ENCODE results near the gene MOB1B. TPM values are rescaled to one million over a fixed set of nuclear protein-coding genes. Genes with fewer than 3 reads are reported as not detected.

The MOB1B gene
- total and polyA plus RNA-seq, 3 donors from 2014 or later, result 8.9 to 16.4 (median 15.0) TPM

DNA sequence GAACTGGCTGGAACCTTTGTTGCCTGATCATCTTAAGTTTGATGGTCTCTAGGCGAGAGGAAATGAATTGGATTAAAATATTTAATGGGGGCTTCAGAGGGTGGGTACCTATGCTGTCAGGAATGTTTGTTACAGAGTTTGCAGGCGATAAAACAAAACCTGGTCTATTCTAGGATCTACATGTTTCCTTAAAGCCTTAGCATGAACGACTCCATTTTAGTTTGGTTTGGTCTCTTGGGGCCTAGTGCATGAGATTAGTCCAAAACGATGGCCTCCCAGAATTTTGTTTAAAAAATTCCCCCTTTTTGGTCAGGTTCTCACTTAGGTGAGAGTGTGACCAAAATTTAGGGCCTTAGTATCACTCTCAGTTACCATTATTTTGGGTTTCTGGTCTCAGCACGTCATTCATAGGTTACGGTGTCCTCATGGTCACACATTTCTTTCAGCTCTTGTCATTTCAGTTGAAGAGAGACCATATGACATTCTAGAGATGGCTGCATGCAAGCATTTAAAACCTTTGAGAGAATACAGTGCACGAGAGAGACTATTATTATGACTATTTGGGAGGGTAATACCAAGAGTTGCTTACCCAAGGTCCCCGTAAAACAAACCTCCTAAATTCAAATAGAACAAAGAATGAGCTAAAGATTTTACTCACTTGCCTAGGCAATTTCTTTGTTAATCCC is 13.8 kb downstream of the MOB1B start:
- no peaks in the 10 kb centered on the region for H3K27me3 ChIP-seq
- no peaks in the 10 kb centered on the region for H3K4me1 ChIP-seq
- 80 to 84% methylated on average over 8 of the region's 8 CpGs for WGBS, 2 donors
- no peak overlapping the region for H3K4me3 ChIP-seq
- intact Hi-C loops (cut with DNase I; ENCODE audit: low total_unique reads), result no loop called here
- no peaks in the 10 kb centered on the region for H3K9me3 ChIP-seq
- H3K36me3 ChIP-seq (ENCODE audit: low read depth, missing control alignments), result no peaks in the 10 kb centered on the region
- no peak for TF ChIP-seq POLR2A (IDR thresholded peaks at IDR 0.05)
- TF ChIP-seq, protein P1, sequence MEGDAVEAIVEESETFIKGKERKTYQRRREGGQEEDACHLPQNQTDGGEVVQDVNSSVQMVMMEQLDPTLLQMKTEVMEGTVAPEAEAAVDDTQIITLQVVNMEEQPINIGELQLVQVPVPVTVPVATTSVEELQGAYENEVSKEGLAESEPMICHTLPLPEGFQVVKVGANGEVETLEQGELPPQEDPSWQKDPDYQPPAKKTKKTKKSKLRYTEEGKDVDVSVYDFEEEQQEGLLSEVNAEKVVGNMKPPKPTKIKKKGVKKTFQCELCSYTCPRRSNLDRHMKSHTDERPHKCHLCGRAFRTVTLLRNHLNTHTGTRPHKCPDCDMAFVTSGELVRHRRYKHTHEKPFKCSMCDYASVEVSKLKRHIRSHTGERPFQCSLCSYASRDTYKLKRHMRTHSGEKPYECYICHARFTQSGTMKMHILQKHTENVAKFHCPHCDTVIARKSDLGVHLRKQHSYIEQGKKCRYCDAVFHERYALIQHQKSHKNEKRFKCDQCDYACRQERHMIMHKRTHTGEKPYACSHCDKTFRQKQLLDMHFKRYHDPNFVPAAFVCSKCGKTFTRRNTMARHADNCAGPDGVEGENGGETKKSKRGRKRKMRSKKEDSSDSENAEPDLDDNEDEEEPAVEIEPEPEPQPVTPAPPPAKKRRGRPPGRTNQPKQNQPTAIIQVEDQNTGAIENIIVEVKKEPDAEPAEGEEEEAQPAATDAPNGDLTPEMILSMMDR (IDR thresholded peaks at IDR 0.05), result no peak
- H3K27ac ChIP-seq, result no peak overlapping the region
- DNase-seq, result no peak

DNA sequence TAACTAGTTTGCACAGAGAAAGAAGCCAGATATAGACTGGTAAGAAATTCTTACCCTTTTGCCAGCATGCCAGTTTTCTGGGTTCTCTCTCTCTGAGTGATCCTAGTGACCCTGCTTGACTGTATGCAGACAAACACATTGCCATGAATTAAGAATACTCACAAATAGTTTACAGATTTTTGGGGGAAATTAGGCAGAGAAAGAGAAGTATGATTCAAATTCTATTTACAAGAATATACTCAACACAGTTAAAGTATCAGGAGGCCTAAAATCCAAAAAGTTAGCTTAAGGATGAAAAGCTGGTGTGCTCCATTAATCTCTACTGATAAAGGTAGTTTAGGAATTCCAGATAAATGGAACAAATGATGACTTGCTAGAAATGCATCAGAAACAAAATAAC is 18.4 kb downstream of the MOB1B start:
- H3K36me3 ChIP-seq (ENCODE audit: low read depth, missing control alignments), result no peaks in the 10 kb centered on the region
- no peaks in the 10 kb centered on the region for H3K4me1 ChIP-seq
- H3K4me3 ChIP-seq, result no peak overlapping the region
- H3K27ac ChIP-seq, result no peak overlapping the region
- TF ChIP-seq POLR2A (IDR thresholded peaks at IDR 0.05), result no peak
- TF ChIP-seq, protein P1 (IDR thresholded peaks at IDR 0.05), result no peak
- no peak for DNase-seq
- no peaks in the 10 kb centered on the region for H3K9me3 ChIP-seq
- intact Hi-C loops (cut with DNase I; ENCODE audit: low total_unique reads), result no loop called here
- no peaks in the 10 kb centered on the region for H3K27me3 ChIP-seq

DNA sequence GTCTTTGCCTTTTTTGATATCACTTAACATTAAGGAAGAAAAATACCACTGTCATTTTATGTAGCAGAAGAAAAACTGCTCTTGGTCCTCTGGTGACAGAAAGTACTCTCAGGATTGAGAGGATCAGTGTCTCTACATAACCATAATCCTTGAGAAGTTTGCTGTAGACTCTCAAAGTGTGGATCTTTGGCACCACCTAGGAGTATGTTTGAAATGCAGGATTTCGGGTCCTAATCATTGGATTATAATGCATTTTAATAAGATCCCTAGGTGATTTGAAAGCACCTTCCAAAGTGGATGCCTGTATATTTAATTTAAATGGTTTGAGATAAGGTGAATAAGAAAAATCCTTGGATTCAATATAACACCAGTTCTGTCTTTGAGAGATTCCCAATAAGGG is 23.2 kb downstream of the MOB1B start:
- Histone ChIP-seq H3K27me3 (no peaks in the 10 kb centered on the region), H3K36me3 (ENCODE audit: low read depth, missing control alignments) (no peaks in the 10 kb centered on the region), H3K9me3 (no peaks in the 10 kb centered on the region), H3K4me1 (no peaks in the 10 kb centered on the region), H3K27ac (no peak overlapping the region), H3K4me3 (no peak overlapping the region)
- TF ChIP-seq POLR2A (IDR thresholded peaks at IDR 0.05), result no peak
- TF ChIP-seq, protein P1 (IDR thresholded peaks at IDR 0.05), result no peak
- no peak for DNase-seq
- intact Hi-C loops (cut with DNase I; ENCODE audit: low total_unique reads), result no loop called here
- WGBS, 2 donors, result 83 to 88% methylated on average over 1 of the region's 1 CpG

DNA sequence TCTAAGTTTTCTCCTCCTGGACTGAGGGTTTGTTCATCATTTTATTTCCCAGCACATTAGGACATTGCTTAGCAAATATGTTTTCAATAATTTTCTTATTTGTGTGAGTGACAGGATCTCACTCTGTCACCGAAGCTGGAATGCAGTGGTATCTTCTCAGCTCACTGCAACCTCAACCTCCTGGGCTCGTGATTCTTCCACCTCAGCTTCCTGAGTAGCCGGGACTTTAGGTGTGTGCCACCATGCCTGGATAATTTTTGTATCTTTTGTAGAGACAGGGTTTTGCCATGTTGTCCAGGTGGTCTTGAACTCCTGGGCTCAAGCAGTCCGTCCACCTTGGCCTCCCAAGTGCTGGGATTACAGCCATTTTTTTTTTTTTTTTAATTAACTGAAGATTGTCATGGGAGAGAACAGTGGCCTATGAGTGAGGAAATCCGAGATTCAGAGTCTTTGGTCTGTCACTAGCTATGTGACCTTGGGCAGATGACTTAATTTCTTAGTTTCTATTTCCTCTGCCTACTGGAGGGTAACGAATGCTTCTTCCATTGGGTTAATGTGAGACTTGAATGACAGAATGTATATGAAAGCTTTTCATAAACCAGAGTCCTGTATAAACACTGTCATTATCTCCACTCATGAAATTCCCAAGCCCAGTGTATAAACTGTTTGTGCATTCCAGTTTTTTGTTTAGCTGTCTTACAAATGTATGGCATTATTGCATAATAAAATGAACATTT is 23.9 kb downstream of the MOB1B start:
- Histone ChIP-seq H3K36me3 (ENCODE audit: low read depth, missing control alignments) (no peaks in the 10 kb centered on the region), H3K27me3 (no peaks in the 10 kb centered on the region), H3K4me1 (no peaks in the 10 kb centered on the region), H3K9me3 (no peaks in the 10 kb centered on the region), H3K27ac (no peak overlapping the region), H3K4me3 (no peak overlapping the region)
- TF ChIP-seq POLR2A (IDR thresholded peaks at IDR 0.05), result no peak
- TF ChIP-seq, protein P1 (IDR thresholded peaks at IDR 0.05), result no peak
- intact Hi-C loops (cut with DNase I; ENCODE audit: low total_unique reads), result no loop called here
- 61 to 88% methylated on average over 6 of the region's 6 CpGs for WGBS, 2 donors
- DNase-seq, result no peak
